ENCODE results near the gene AP1G1.

DNA sequence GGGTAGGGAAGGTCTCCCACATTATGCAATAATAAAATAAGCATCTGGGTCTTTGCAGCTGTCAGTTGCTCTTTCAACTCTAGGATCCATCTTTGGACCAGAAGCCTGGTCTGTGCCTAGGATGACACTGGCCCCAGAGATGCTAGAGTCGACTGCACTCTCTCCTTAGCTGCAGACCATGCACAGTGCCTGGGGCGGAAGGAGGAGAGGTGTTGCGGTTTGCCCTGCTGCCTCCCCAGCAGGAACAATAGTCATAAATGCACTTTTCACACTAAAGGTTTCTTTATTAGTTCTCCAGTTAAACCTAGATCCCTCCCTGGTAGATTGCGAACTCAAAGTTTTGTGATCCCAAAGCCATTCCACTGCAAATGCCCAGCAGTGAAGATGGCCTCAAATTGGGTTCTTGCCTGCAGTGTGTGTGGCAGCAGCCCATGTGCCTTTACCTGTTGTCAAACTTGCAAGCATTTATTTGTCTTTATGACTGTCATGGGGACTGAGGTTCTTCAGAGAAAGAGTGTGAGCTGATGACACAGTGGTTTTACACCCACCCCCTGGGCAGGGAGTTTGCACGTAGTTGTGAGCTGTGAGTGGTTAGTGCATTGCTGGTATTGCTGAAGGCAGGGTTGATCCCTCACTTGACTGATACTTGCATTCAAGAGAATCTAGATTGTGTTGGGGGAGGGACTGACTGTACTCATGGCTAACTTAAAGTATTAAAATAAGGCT is 47.5 kb upstream of the AP1G1 start:
- TF ChIP-seq, protein P1, sequence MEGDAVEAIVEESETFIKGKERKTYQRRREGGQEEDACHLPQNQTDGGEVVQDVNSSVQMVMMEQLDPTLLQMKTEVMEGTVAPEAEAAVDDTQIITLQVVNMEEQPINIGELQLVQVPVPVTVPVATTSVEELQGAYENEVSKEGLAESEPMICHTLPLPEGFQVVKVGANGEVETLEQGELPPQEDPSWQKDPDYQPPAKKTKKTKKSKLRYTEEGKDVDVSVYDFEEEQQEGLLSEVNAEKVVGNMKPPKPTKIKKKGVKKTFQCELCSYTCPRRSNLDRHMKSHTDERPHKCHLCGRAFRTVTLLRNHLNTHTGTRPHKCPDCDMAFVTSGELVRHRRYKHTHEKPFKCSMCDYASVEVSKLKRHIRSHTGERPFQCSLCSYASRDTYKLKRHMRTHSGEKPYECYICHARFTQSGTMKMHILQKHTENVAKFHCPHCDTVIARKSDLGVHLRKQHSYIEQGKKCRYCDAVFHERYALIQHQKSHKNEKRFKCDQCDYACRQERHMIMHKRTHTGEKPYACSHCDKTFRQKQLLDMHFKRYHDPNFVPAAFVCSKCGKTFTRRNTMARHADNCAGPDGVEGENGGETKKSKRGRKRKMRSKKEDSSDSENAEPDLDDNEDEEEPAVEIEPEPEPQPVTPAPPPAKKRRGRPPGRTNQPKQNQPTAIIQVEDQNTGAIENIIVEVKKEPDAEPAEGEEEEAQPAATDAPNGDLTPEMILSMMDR (IDR thresholded peaks at IDR 0.05; ENCODE audit: insufficient read depth, low read depth, low read length) = no peak
- no peak for TF ChIP-seq EZH2 (IDR thresholded peaks at IDR 0.05; ENCODE audit: insufficient read depth, low read length)
